GM19463 (cell line): Measurements from ENCODE around the gene R3HCC1L.
"Not testable (repeated sequence)": the region's sequence is repeated elsewhere in the genome, so short reads cannot be mapped to it uniquely, and the experiment has no call there.

Experiments
- ATAC-seq: cut with Tn5 transposase; IDR thresholded peaks from one replicate; pipeline ENCODE4 v1.9.1; 2021; ENCODE audit warnings: mild to moderate bottlenecking, moderate library complexity; ENCODE audit not compliant: unreplicated experiment

R3HCC1L gene

GRCh38 chr10:98170249-98171117, 36.0 kb downstream of the R3HCC1L start:
- ATAC-seq = peak; percentile 37

GRCh38 chr10:98172073-98172472, 37.6 kb downstream of the R3HCC1L start:
- no peak for ATAC-seq

GRCh38 chr10:98172495-98172894, 38.0 kb downstream of the R3HCC1L start:
- ATAC-seq = no peak

GRCh38 chr10:98173260-98173659, 38.8 kb downstream of the R3HCC1L start:
- ATAC-seq = no peak

- ATAC-seq = not testable (repeated sequence)
These were observed 48.0 kb downstream of the R3HCC1L start for GRCh38 chr10:98182351-98182915.

GRCh38 chr10:98186681-98187080, 52.2 kb downstream of the R3HCC1L start:
- no peak for ATAC-seq

GRCh38 chr10:98190773-98191172, 56.3 kb downstream of the R3HCC1L start:
- ATAC-seq = not testable (repeated sequence)

- ATAC-seq = no peak
These were observed 58.6 kb downstream of the R3HCC1L start for GRCh38 chr10:98193037-98193436.

- ATAC-seq = no peak
These were observed 60.2 kb downstream of the R3HCC1L start for GRCh38 chr10:98194633-98195032.

- ATAC-seq = no peak
These were observed 60.7 kb downstream of the R3HCC1L start for GRCh38 chr10:98195120-98195519.

- ATAC-seq = no peak
These were observed 62.5 kb downstream of the R3HCC1L start for GRCh38 chr10:98196985-98197384.

- ATAC-seq = no peak
These were observed 67.3 kb downstream of the R3HCC1L start for GRCh38 chr10:98201760-98202159.

- ATAC-seq = no peak
These were observed 67.9 kb downstream of the R3HCC1L start for GRCh38 chr10:98202378-98202777.

- no peak for ATAC-seq
These were observed 70.9 kb downstream of the R3HCC1L start for GRCh38 chr10:98205351-98205750.

- ATAC-seq = no peak
These were observed 74.5 kb downstream of the R3HCC1L start for GRCh38 chr10:98208925-98209324.

GRCh38 chr10:98209441-98209840, 75.0 kb downstream of the R3HCC1L start:
- no peak for ATAC-seq

GRCh38 chr10:98212196-98212595, 77.7 kb downstream of the R3HCC1L start:
- no peak for ATAC-seq

- no peak for ATAC-seq
These were observed 79.3 kb downstream of the R3HCC1L start for GRCh38 chr10:98213740-98214139.

- ATAC-seq = no peak
These were observed 80.9 kb downstream of the R3HCC1L start for GRCh38 chr10:98215373-98215772.

GRCh38 chr10:98217801-98218200, 83.3 kb downstream of the R3HCC1L start:
- ATAC-seq = no peak

- ATAC-seq = no peak
These were observed 89.4 kb downstream of the R3HCC1L start for GRCh38 chr10:98223874-98224273.

- no peak for ATAC-seq
These were observed 90.1 kb downstream of the R3HCC1L start for GRCh38 chr10:98224509-98224908.
